Measurements from ENCODE around the gene GSN.

DNA sequence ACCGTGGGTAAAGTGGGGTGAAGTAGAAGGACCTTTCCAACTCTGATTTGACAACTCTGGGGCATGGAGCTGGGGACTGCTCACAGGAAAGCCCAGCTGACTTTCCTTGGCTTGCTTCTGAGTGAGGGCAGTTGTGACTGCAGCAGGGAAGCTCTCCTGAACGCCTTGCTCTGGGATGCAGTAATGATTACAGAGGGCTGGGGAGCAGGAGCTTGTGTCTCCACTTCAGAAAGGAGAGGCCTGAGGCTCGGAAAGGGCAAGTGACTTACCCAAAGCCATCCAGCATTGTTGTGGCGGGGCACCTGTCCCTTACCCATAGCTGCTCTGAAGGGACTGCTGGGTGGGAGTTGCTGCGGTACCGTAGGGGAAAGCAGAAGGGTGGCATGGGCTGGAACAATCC lies 41.2 kb downstream of the GSN start:
- TF ChIP-seq, protein P1, sequence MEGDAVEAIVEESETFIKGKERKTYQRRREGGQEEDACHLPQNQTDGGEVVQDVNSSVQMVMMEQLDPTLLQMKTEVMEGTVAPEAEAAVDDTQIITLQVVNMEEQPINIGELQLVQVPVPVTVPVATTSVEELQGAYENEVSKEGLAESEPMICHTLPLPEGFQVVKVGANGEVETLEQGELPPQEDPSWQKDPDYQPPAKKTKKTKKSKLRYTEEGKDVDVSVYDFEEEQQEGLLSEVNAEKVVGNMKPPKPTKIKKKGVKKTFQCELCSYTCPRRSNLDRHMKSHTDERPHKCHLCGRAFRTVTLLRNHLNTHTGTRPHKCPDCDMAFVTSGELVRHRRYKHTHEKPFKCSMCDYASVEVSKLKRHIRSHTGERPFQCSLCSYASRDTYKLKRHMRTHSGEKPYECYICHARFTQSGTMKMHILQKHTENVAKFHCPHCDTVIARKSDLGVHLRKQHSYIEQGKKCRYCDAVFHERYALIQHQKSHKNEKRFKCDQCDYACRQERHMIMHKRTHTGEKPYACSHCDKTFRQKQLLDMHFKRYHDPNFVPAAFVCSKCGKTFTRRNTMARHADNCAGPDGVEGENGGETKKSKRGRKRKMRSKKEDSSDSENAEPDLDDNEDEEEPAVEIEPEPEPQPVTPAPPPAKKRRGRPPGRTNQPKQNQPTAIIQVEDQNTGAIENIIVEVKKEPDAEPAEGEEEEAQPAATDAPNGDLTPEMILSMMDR (IDR thresholded peaks at IDR 0.05) = no peak
- no peak for TF ChIP-seq POLR2A (IDR thresholded peaks at IDR 0.05)

Measured in adrenal gland (tissue), 5 donors.